Subcutaneous adipose tissue (tissue), 4 donors: ENCODE data around the gene KCNH4. TPM values are rescaled to one million over a fixed set of nuclear protein-coding genes. Genes with fewer than 3 reads are reported as not detected.

Experiments used
- CTCF ChIP-seq: fragments of 450-650 bp; IDR thresholded peaks from one replicate; pipeline ENCODE4 v1.5.1; 2016; ENCODE audit warnings: low read depth, mild to moderate bottlenecking, control low read depth, antibody characterized with exemption, moderate library complexity
- total RNA-seq, 4 donors: library from RNA; depleted of rRNA; stranded (reverse); fragments of >200 nt; gene quantifications; one replicate each; pipeline ENCODE4 v1.1.0, GENCODE V29; 2016

The KCNH4 gene
- total RNA-seq, 4 donors from 2014 or later = 0.16 to 0.34 (median 0.19) TPM; not detected in 1

GRCh38 chr17:42192189-42193126 is 11.5 kb upstream of the KCNH4 start:
- TF ChIP-seq CTCF = no peak

GRCh38 chr17:42191275-42191608 is 10.3 kb upstream of the KCNH4 start:
- TF ChIP-seq CTCF = no peak

- no peak for TF ChIP-seq CTCF
These were observed 9.7 kb upstream of the KCNH4 start for GRCh38 chr17:42190491-42191274.

- no peak for TF ChIP-seq CTCF
These were observed 8.7 kb upstream of the KCNH4 start for GRCh38 chr17:42189651-42189965.

GRCh38 chr17:42188749-42189650 is 8.1 kb upstream of the KCNH4 start:
- TF ChIP-seq CTCF = no peak

- no peak for TF ChIP-seq CTCF
These were observed 6.9 kb upstream of the KCNH4 start for GRCh38 chr17:42187833-42188232.
